ENCODE data around the gene BMPR1A. TPM values are rescaled to one million over a fixed set of nuclear protein-coding genes. Genes with fewer than 3 reads are reported as not detected.
"Not testable (repeated sequence)": the region's sequence is repeated elsewhere in the genome, so short reads cannot be mapped to it uniquely, and the experiment has no call there.

Gene BMPR1A
- polyA plus RNA-seq, 1 donor (not counting 4 experiments of a cell fraction or from before 2014, with no cell fraction given), result 22.2 TPM

DNA sequence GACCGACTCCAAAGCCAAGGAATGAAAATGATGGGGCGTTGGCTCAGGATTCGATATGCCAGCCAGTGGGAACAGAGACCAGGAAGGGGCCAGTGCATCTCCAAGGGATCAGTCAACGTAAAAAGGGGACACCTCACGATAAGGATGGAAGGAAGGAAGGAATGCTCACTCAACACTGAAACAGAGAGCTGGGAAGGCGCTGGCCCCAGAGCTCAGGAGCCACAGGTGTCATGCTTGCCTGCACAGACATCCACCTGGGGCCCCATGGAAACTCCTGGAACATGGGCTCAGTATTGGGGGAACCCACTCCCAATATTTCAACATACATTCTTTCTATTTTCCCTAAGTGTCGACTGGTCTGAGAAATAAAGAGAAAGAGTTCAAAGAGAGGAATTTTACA, 195.7 kb downstream of the BMPR1A start:
- H3K4me1 ChIP-seq (ENCODE audit: control insufficient read depth, extremely low read depth, insufficient read depth, low read length), result no peaks in the 10 kb centered on the region
- TF ChIP-seq EZH2 (IDR thresholded peaks at IDR 0.05; ENCODE audit: low read length), result no peak
- TF ChIP-seq, protein P1, sequence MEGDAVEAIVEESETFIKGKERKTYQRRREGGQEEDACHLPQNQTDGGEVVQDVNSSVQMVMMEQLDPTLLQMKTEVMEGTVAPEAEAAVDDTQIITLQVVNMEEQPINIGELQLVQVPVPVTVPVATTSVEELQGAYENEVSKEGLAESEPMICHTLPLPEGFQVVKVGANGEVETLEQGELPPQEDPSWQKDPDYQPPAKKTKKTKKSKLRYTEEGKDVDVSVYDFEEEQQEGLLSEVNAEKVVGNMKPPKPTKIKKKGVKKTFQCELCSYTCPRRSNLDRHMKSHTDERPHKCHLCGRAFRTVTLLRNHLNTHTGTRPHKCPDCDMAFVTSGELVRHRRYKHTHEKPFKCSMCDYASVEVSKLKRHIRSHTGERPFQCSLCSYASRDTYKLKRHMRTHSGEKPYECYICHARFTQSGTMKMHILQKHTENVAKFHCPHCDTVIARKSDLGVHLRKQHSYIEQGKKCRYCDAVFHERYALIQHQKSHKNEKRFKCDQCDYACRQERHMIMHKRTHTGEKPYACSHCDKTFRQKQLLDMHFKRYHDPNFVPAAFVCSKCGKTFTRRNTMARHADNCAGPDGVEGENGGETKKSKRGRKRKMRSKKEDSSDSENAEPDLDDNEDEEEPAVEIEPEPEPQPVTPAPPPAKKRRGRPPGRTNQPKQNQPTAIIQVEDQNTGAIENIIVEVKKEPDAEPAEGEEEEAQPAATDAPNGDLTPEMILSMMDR (optimal IDR thresholded peaks at IDR 0.05 in 1 of 3, IDR thresholded peaks at IDR 0.05 in 1 of 3, conservative IDR thresholded peaks at IDR 0.05 in 1 of 3; ENCODE audit: extremely low read depth in 1 of 3, insufficient read depth in 2 of 3, low read length in 3 of 3), result no peak
- FAIRE-seq (no peak), DNase-seq (ENCODE audit: low read depth, low spot score) (no peak)
- H4K20me1 ChIP-seq (ENCODE audit: control insufficient read depth, extremely low read depth, insufficient read depth, low read length), result peaks cover 3% of the 10 kb centered on the region
- H3K4me3 ChIP-seq (ENCODE audit: control insufficient read depth in 2 of 3, extremely low read depth in 1 of 3, insufficient read depth in 2 of 3, low read depth in 1 of 3, low read length in 3 of 3), result no peak overlapping the region
- dilution Hi-C loops (cut with MboI; ENCODE audit: extremely low pct_ligation_motif_present, low sequenced_read_pairs), result no loop called here
- H3K27me3 ChIP-seq (ENCODE audit: control insufficient read depth, extremely low read depth, insufficient read depth, low read length), result no peaks in the 10 kb centered on the region
- H3K9me3 ChIP-seq (ENCODE audit: control insufficient read depth, low read depth, low read length), result no peaks in the 10 kb centered on the region
- H3K9ac ChIP-seq (ENCODE audit: control insufficient read depth, extremely low read depth, insufficient read depth, low read length), result no peak overlapping the region
- no peaks in the 10 kb centered on the region for H3K9me1 ChIP-seq (ENCODE audit: control insufficient read depth, extremely low read depth, insufficient read depth, low read length)
- no peak overlapping the region for H3K27ac ChIP-seq (ENCODE audit: control insufficient read depth, insufficient read depth, low read length)
- no peaks in the 10 kb centered on the region for H3K79me2 ChIP-seq (ENCODE audit: control insufficient read depth, insufficient read depth, low read length)
- H3K36me3 ChIP-seq (ENCODE audit: control insufficient read depth in 2 of 2, extremely low read depth in 1 of 2, insufficient read depth in 2 of 2, low read length in 2 of 2), result no peaks in the 10 kb centered on the region
- no peak overlapping the region for H3K4me2 ChIP-seq (ENCODE audit: control insufficient read depth, extremely low read depth, insufficient read depth, low read depth, low read length)
- no peak overlapping the region for H2AFZ ChIP-seq (ENCODE audit: control insufficient read depth, low read length)

DNA sequence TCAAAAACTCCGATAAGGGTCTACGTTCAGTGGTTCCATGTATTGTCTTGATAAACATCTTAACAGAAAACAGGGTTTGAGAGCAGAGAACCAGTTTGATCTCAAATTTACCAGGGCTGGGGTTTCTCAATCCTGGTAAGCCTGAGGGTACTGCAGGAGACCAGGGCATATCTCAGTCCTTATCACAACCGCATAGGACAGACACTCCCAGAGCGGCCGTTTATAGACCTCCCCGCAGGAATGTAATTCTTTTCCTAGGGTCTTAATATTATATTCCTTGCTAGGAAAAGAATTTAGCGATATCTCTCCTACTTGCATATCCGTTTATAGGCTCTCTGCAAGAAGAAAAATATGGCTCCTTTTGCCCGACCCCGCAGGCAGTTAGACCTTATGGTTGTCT, 196.3 kb downstream of the BMPR1A start:
- H3K27ac ChIP-seq (ENCODE audit: control insufficient read depth, insufficient read depth, low read length); H3K9ac ChIP-seq (ENCODE audit: control insufficient read depth, extremely low read depth, insufficient read depth, low read length); H3K9me3 ChIP-seq (ENCODE audit: control insufficient read depth, low read depth, low read length); H3K4me1 ChIP-seq (ENCODE audit: control insufficient read depth, extremely low read depth, insufficient read depth, low read length); dilution Hi-C loops (cut with MboI; ENCODE audit: extremely low pct_ligation_motif_present, low sequenced_read_pairs); H3K79me2 ChIP-seq (ENCODE audit: control insufficient read depth, insufficient read depth, low read length); H3K36me3 ChIP-seq (ENCODE audit: control insufficient read depth in 2 of 2, extremely low read depth in 1 of 2, insufficient read depth in 2 of 2, low read length in 2 of 2); FAIRE-seq; H3K4me3 ChIP-seq (ENCODE audit: control insufficient read depth in 2 of 3, extremely low read depth in 1 of 3, insufficient read depth in 2 of 3, low read depth in 1 of 3, low read length in 3 of 3); H3K9me1 ChIP-seq (ENCODE audit: control insufficient read depth, extremely low read depth, insufficient read depth, low read length); DNase-seq (ENCODE audit: low read depth, low spot score); H3K27me3 ChIP-seq (ENCODE audit: control insufficient read depth, extremely low read depth, insufficient read depth, low read length); H2AFZ ChIP-seq (ENCODE audit: control insufficient read depth, low read length); H4K20me1 ChIP-seq (ENCODE audit: control insufficient read depth, extremely low read depth, insufficient read depth, low read length); H3K4me2 ChIP-seq (ENCODE audit: control insufficient read depth, extremely low read depth, insufficient read depth, low read depth, low read length): not testable (repeated sequence)
